GM12892 (cell line): ENCODE data around the gene TMEM234.

Experiments used
- DNase-seq: peaks from one replicate; pipeline ENCODE4 v3.0.0; 2011; ENCODE audit not compliant: insufficient read length
- FAIRE-seq: peaks from 2 replicates; lab custom pipeline; 2011; peaks lifted over from hg19 to GRCh38; lab: Jason Lieb, UNC
- POLR2A ChIP-seq: IDR thresholded peaks from 2 replicates; pipeline ENCODE4 v1.6.1; 2011; ENCODE audit warnings: low read depth, low read length, control low read depth
- POLR2AphosphoS5 ChIP-seq: IDR thresholded peaks from 2 replicates; pipeline ENCODE4 v1.6.1; 2011; ENCODE audit warnings: low read depth, low read length, control low read depth
- TAF1 ChIP-seq: IDR thresholded peaks from 2 replicates; pipeline ENCODE4 v1.6.1; 2011; ENCODE audit warnings: low read depth, mild to moderate bottlenecking, control low read depth, low read length, borderline replicate concordance

The TMEM234 gene

DNA sequence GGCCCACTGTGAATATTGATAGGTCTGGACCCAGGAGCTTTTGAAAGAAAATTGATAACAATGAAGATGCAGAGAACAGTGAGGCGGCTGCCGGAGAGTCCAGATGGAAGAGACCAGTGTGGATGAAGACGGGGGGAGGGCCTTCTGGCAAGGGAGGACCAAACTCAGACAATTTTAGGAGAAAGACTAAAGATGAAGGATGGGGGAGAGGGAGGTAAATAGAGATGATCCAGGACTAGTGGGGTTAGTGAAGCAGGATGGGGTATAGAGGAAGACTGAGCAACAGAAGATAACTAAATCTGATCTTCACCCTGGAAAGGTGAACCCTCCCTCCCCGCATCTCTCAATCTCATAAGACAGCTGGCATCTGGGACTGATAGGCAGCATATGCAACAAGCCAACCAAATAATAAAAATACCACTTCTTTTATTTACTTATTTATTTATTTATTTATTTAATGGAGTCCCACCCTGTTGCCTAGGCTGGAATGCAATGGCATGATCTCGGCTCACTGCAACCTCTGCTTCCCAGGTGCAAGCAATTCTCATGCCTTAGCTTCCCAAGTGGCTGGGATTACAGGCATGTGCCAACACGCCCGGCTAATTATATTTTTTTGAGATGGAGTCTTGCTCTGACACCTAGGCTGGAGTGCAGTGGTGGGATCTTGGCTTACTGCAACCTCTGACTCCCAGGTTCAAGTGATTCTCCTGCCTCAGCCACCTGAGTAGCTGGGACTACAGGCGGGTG is 10.6 kb upstream of the TMEM234 start:
- FAIRE-seq: no peak
- no peak for TF ChIP-seq POLR2AphosphoS5
- TF ChIP-seq POLR2A: no peak
- TF ChIP-seq TAF1: no peak
- no peak for DNase-seq

DNA sequence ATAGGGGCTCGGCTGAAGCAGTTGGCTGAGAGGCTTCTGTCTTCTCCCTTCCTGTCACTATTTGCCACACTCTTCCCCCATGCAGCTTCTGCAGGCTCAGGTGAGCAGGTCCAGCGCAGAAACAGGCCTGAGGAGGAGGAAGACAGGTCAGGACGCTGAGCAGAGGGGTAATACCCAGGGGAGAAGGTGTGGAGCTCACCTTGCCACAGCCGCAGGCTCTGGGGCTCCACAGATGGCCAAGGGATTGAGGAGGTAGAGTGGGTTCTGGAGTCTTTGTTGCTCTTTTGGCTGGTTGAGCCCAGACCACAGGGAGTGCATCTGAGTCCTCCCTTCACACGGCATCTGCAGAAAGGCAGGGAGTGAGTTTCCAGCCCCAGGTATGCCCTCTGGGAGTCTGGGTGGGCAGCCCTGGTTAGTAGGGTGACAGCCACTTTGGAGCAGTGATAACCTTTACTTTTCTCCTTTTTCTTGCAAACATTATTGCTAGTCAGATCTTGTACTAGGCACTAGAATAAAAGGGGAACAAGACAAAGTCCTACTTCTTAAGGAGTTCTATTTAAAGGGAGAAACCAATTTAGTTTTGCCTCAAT is 9.8 kb upstream of the TMEM234 start:
- FAIRE-seq (no peak), DNase-seq (no peak)
- TF ChIP-seq POLR2AphosphoS5: peak; percentile 61; the same call in 1 of the 2 replicates
- TF ChIP-seq POLR2A: peak; percentile 46
- no peak for TF ChIP-seq TAF1

DNA sequence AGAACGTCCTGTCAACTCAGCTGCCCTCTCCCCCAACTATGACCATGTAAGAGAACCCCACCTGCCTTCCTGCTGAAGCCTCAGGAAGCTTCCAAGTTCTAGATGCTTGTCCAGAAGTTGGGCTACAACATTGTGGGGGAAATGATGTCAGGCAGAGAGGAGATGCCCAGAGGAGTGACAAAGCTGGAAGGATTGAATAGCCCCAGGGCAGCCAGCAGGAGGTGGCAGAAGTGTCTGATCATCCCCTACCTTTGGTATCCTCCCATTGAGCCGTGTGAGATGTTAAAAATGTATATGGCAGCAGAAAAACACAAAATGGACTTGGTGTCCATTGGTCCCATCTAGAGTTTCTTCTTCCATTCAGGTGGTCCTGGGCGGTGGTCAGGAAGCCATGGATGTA is 6.6 kb upstream of the TMEM234 start:
- DNase-seq (no peak), FAIRE-seq (no peak)
- TF ChIP-seq TAF1: no peak
- no peak for TF ChIP-seq POLR2AphosphoS5
- no peak for TF ChIP-seq POLR2A

DNA sequence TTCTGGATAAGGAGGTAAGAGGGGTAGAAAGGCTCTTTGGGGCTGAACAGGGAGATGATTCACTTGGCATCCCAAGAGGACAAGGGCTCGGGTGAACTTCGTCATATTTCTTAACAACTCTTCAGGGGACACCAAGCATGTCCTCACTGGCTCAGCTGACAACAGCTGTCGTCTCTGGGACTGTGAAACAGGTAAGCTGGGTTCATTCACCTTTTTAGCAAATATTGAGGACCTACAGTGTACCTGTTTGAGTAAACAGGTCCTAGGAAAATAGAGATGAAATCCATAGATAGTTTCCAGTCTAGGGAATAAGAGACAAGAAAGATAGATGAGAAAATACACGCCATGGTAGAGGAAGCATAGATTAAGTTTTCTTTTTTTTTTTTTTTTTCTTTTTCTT is 2.1 kb upstream of the TMEM234 start:
- DNase-seq (no peak), FAIRE-seq (no peak)
- TF ChIP-seq POLR2A (no peak), POLR2AphosphoS5 (no peak)

DNA sequence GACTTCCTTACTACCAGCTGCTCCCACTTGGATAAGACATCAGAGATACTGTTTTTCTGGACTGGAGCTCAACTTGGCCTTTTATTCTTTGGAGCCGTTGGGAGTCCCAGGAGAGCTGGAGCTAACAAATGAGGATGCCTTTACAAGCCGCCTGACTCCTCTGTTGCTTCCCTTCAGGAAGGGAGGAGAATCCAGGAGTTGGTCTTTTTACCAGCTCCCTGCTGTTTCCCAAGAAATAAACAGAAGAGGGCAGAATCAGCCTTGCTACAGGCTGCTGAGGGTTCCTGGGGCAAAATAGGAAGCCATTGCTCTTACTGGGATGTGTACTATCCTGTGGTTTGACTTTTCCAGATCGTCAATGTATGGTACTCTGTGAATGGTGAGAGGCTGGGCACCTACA is 1.5 kb upstream of the TMEM234 start:
- TF ChIP-seq TAF1 (no peak), POLR2AphosphoS5 (no peak), POLR2A (no peak)
- no peak for DNase-seq
- no peak for FAIRE-seq

DNA sequence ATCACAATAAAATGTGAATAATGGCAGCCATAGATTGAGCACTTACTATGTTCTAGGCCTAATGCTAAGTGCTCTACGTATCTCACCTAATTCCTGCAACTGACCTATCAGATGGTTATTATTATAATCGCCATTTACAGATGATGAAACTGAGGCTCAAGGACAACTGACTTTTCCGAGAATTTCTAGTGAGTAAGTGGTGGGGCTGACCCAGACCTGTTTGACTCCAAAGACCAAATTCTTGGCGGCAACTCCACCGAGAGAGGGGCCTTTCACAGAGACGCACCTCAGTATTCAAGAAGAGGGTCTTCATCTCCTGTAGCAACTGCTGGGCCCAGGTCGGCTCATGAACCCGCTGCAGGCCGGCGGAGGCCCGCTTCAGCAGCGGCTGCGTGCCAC is 573 bp downstream of the TMEM234 start:
- FAIRE-seq (no peak), DNase-seq (no peak)
- TF ChIP-seq POLR2A (no peak), POLR2AphosphoS5 (no peak)

DNA sequence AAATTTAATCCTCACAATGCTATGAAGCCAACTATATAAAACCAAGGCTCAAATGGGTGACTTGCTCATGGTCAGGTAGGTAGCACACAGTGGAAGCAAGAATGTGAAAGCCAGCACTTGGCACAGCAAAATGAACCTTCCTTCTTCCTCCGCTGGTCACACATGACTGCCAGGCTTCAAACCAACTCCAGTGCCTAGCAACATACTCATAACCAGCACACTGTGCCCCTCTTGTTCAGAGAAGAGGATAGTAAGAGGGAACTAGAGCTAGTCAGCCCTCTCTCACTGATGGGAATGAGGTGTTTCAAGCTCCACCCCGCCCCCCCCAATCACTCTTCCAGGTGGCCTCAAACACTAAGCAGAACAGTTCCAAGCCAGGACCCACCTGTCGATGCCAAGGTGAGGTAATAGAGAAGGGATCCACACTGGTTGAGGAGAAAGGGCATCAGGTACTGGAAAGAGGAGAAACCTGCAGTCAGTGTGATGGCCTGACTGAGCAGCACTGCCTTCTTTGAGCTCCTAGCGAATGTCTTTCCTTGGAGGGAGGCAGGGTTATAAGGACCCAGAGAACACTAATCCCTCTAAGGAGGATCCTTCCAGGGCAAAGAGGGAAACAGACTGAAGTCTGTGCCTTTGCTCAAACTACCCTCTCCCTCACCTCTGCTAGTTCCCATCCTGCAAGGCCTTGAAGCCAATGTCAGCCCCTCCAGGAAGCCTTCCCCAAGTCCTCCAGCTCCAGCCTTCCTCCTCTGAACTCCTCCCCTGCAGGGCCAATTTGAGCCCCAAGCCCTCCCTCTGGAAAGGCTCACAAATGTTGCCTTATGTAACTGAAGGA is 1.2 kb downstream of the TMEM234 start:
- TF ChIP-seq TAF1: no peak
- TF ChIP-seq POLR2AphosphoS5: no peak
- no peak for TF ChIP-seq POLR2A
- no peak for FAIRE-seq
- no peak for DNase-seq

DNA sequence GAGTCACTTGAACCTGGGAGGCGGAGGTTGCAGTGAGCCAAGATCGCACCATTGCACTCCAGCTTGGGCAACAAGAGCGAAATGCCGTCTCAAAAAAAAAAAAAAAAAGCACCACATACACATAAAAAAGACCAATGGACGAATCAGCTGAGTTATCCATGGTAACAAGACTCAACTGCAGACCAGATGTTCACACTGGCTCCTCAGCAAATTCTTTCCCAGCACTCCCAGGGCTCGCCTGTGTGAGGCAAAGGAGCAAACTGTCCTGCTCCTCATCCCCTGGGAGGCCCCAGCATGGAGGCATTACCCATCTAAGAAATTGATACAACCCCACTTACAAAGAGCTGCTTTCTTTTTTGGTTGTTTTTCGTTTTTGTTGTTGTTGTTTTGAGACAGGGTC is 3.1 kb downstream of the TMEM234 start:
- FAIRE-seq (no peak), DNase-seq (no peak)
- TF ChIP-seq POLR2A (no peak), TAF1 (no peak), POLR2AphosphoS5 (no peak)

DNA sequence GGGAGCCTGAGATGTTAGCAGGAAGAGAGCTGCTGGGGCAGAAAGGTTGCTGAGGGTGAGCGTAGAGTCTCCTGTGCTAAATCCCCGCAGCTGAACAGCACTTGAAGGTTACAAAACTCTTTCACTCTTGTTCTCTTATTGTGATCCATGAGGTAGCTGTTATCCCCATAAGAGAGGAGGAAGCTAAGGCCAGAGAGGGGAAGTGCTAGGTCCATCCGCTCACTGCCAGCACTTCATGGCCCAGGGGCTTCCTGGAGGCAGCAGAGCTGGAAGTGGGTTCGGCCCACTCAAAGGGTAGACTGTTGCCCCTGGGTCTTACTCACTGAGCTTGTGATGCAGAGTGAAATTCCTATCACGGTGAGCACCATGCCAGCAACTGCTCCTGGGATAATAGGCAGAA is 5.6 kb downstream of the TMEM234 start:
- DNase-seq: no peak
- no peak for TF ChIP-seq POLR2AphosphoS5
- TF ChIP-seq POLR2A: no peak
- no peak for TF ChIP-seq TAF1
- no peak for FAIRE-seq

DNA sequence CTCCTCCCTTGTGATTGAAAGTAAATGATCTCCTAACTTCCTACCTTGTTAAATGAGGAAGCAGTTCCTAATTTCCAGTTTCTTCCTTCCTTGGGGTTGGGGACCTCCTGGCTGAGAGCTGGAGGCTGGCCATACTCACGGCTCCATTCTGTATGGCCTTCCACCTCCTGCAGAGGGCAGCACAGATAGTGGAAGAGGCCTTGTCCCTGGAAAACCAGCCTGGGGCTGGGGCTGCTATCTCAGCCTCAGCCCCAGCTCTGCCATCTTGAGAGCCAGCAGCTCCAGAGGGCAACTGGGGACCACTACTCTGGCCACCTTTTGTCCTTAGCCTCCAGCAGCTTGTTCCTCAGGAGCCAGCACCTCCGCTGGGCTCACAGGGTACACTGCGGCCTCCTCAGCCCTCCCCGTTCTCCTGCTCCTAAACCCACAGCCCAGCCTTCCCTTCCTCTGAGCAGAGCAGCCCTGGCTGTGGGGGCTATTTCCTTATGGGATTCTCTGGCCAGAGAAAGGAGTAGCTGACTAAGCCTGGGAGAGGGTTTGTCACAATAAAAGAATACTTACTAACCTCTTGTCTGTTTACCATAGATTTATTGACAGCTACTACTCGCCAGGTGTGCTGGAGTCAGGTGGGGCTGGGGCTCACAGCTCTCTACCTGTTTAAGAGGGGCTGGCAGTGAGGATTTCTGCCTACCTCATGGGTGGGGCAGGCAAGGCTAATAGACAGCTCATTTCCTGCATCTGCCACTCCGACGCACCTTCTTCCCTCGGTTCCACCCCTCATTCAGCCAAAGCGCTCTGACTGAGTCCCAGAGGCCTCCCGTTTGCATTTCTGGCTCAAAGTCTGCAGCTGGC is 6.3 kb downstream of the TMEM234 start:
- DNase-seq (peak; percentile 59), FAIRE-seq (peak; percentile 91)
- no peak for TF ChIP-seq TAF1
- TF ChIP-seq POLR2AphosphoS5: no peak
- no peak for TF ChIP-seq POLR2A

DNA sequence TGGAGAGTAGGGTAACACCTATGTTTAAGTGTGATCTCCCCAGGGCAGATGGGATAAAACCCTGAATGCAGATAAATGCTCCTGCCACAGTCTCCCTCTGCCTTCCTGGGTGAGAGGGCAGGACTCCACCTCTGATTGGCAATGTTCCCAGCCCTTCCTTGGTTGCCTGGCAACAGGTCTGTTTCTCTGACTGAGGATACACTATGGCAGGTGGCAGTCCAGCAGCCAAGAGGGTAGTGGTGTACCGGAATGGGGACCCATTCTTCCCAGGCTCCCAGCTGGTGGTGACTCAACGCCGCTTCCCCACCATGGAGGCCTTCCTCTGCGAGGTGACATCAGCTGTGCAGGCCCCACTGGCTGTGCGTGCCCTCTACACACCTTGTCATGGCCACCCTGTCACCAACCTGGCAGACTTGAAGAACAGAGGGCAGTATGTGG is 13.2 kb downstream of the TMEM234 start, which contains the start of gene DCDC2B:
Gene DCDC2B (plus strand): TSS at position 199 of the 438 bp plus-strand sequence. CDS start 5 bp downstream, at position 204.
- TF ChIP-seq POLR2A (no peak), POLR2AphosphoS5 (no peak), TAF1 (no peak)
- FAIRE-seq: no peak
- DNase-seq: no peak

DNA sequence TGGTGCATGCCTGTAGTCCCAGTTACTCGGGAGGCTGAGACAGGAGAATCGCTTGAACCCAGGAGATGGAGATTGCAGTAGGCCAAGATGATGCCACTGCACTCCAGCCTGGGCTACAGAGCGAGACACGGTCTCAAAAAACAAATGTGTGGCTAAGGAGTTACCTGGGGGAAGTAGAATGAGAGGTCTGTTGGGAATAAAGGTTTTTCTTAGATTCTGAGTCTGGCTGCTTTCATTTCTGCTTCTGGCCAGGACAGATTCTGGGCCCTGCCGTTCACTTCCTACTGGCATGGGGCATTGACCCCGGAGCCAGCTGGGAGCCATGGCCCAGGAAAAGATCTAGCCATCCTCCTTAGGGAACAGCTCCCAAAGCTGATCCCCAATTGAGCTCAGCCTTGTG is 13.7 kb downstream of the TMEM234 start:
- TF ChIP-seq POLR2A (no peak), TAF1 (no peak), POLR2AphosphoS5 (no peak)
- no peak for FAIRE-seq
- DNase-seq: no peak
